Astrocyte of the cerebellum (primary cell): ENCODE data around the gene GALNTL6.

Experiments used
- DNase-seq: peaks from one replicate; pipeline ENCODE4 v3.0.0-alpha.2; 2011; ENCODE audit warnings: low read depth
- H3K4me3 ChIP-seq: 2 replicates; pipeline ENCODE4 v1.5.1; 2011; ENCODE audit warnings: mild to moderate bottlenecking, low read depth, low read length, moderate library complexity
- in situ Hi-C: cut with HindIII; loops from 2 replicates; pipeline ENCODE4 v1.10.0; 2017; ENCODE audit warnings: low sequenced_read_pairs
- TF ChIP-seq, protein P1 (sequence below): IDR thresholded peaks from 2 replicates; pipeline ENCODE4 v1.5.1; 2012; ENCODE audit warnings: low read length, low read depth, moderate library complexity, mild to moderate bottlenecking; ENCODE audit errors: missing control alignments

Gene GALNTL6

DNA sequence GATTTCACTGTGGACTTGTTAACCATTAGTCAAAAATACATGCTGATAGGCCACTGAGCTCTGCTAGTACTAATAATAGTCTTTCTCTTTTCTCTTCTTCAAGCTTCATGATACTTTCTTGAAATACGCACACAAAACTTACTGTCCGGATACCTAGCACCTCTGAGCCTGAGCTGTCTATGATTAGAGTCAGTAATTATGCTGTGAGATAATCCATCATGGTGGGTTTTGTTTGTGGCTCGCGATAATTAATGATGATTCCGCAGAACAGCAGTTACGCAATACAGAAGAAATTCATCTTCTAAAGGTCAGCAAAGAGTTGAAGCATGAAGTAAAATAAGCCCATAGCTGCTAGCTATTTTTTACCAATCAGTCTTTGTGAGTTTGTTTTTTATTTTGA lies 843.9 kb downstream of the GALNTL6 start:
- DNase-seq, result no peak
- H3K4me3 ChIP-seq, result no peak overlapping the region
- in situ Hi-C loops, result no loop called here
- TF ChIP-seq, protein P1, sequence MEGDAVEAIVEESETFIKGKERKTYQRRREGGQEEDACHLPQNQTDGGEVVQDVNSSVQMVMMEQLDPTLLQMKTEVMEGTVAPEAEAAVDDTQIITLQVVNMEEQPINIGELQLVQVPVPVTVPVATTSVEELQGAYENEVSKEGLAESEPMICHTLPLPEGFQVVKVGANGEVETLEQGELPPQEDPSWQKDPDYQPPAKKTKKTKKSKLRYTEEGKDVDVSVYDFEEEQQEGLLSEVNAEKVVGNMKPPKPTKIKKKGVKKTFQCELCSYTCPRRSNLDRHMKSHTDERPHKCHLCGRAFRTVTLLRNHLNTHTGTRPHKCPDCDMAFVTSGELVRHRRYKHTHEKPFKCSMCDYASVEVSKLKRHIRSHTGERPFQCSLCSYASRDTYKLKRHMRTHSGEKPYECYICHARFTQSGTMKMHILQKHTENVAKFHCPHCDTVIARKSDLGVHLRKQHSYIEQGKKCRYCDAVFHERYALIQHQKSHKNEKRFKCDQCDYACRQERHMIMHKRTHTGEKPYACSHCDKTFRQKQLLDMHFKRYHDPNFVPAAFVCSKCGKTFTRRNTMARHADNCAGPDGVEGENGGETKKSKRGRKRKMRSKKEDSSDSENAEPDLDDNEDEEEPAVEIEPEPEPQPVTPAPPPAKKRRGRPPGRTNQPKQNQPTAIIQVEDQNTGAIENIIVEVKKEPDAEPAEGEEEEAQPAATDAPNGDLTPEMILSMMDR, result no peak

DNA sequence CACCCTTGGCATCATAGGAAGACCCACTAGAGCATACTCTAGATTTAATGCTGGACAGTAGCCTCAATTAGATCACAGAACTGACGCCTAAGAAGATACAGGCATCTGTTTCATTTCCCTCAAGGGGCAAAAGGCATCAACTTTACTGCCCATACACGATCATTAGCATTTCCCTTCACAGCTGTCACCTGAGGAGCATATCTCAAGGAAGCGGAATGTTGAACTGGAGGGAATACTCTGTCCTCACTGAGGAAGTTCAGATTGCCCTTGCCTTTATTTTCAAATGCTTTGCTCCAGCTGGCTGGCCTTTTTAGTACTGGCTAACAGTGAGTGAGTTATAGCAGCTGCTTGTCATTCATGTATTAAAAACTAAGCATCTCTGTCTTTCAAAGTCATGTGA lies 847.0 kb downstream of the GALNTL6 start:
- no peak overlapping the region for H3K4me3 ChIP-seq
- no peak for DNase-seq
- TF ChIP-seq, protein P1, result no peak
- in situ Hi-C loops, result no loop called here

DNA sequence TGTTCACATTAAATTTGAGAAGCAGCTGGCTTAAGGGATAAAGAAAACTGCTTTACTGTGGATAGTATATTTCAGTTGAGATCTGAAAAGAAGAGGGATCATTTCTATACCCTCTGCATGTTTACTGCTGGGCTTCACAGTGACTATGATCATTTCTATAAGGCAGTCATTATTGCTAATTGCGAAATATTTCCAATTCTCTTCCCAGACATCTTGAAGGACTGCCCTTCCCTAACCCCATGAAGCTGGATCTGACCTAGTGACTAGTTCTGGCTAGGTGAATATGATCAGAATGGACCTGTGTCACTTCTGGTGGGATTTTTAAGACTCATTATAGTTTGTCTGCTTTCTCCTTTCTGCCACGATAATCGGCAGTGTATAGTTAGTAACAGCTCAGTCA lies 848.9 kb downstream of the GALNTL6 start:
- no peak for DNase-seq
- no peak overlapping the region for H3K4me3 ChIP-seq
- in situ Hi-C loops, result no loop called here
- TF ChIP-seq, protein P1, result no peak

DNA sequence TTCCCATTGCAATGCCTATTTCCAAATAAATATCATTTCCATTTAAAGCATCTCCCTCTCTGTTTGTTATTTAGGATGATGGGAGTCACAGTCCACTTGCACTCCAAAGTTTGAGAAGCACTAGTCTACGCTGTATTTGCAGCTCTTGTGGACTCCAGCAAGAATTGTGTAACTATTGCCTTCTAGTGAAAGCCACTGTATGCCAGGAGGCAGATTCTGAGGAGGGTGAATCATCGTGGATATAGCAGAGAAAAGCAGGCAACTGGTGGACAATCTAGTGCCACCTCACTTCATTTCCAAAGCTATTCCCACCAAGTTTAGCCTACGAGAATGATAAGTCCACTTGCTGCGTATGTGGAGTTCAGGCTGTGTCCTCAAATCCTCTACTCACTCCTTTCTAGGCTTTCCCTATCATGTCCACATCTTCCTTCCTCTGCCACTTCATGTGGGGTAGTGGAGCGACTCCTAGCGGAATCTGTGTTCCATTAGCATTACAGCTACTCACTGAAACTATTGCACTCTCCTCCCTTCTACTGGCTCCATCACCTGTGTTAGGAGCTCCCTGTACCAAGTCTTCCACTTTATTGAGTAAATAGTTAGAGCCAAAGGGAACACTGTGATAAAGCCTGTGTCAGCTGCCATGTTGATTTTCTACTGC lies 853.6 kb downstream of the GALNTL6 start:
- in situ Hi-C loops, result no loop called here
- no peak overlapping the region for H3K4me3 ChIP-seq
- TF ChIP-seq, protein P1, result no peak
- no peak for DNase-seq

DNA sequence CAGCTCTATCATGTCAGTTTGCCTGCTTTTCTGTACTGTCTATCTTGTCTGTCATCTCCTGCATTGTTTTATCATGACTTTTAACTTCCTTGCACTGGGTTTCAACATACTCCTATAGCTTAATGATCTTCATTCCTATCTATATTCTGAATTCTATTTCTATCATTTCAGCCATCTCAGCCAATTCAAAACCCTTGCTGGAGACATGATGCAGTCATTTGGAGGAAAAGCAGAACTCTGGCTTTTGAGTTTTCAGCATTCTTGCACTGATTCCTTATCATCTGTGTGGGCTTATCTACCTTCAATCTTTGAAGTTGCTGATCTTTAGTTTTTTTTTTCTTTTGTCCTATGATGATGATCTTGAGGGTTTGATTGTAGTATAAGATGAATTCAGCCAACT lies 861.6 kb downstream of the GALNTL6 start:
- H3K4me3 ChIP-seq, result no peak overlapping the region
- no peak for DNase-seq
- TF ChIP-seq, protein P1, result no peak
- in situ Hi-C loops, result no loop called here

DNA sequence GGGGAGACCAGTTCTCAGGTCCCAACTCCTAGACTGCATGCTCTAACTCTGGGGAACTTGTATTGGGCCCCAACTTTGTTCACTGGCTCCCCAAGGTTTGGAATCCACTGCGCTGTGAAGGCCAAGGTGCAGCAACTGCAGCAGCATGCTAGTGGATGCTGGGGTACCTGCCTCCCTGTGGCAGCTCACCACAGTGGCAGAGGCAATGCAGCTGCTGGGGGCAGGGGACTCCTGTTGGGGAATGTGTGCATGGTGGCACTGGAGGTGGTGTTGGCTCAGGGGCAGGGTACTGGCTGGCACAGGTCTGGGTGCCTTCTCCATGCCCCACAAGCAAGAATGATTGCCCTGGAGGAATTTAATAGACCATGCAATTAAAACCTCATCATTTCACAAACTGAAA lies 862.0 kb downstream of the GALNTL6 start:
- DNase-seq, result no peak
- TF ChIP-seq, protein P1, result no peak
- in situ Hi-C loops, result no loop called here
- no peak overlapping the region for H3K4me3 ChIP-seq
